Measurements from ENCODE around the gene ABCB11. TPM values are rescaled to one million over a fixed set of nuclear protein-coding genes. Genes with fewer than 3 reads are reported as not detected.

ABCB11 gene
- total and polyA plus RNA-seq, 4 donors = 18.3 to 74.3 (median 38.3) TPM

DNA sequence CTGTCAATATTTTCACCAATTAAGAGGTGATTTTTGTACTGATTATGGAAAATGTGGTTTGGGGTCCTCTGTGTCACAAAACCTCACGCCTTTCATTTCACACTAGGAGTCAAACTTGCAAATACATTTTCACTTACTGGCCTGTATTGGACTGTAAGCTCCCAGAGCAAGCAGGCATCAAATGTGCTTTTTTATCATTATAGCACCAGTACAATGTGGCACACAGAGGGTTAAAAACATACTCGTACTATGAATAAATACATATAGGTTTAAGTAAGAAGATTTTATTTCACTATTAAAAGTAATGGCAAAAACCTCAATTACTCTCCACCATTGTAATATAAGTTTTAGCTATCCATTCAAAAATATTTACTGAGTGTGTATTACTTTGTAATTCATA is 56.7 kb downstream of the ABCB11 start (continued):
- TF ChIP-seq, protein P1, sequence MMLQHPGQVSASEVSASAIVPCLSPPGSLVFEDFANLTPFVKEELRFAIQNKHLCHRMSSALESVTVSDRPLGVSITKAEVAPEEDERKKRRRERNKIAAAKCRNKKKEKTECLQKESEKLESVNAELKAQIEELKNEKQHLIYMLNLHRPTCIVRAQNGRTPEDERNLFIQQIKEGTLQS (IDR thresholded peaks at IDR 0.05) = no peak

DNA sequence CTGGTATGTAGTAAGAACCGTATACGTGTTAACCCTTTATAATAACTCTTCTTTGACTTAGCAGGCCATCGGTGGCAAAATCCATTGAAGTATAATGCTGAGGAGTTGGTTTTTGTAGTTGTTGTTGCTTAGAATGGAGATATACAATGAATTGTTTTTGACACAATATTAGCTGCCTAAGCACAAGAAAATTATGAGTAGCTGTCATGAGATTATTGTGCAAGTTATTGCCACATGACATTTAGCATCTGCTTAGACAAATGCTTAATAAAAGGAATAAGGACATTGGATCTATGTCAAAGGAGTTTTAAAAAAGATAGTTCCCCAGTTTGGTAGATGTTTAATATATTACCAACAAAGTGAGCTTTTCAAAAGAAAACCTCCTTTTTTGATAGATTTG is 59.9 kb downstream of the ABCB11 start:
- H3K27me3 ChIP-seq (ENCODE audit: control insufficient read depth in 4 of 4, insufficient read depth in 4 of 4, low read length in 3 of 4) = no peaks in the 10 kb centered on the region
- no peak overlapping the region for H3K9ac ChIP-seq (ENCODE audit: low read depth in 1 of 2, low read length in 2 of 2)
- no peak overlapping the region for H3K4me3 ChIP-seq (ENCODE audit: low read depth in 1 of 3, low read length in 3 of 3)
- whole genome bisulfite sequencing = 60% methylated on average over 3 of the region's 3 CpGs
- H3K4me1 ChIP-seq (ENCODE audit: control insufficient read depth in 4 of 4, insufficient read depth in 4 of 4, low read length in 3 of 4) = peaks cover 0 to 1% (median 0%) of the 10 kb centered on the region in 4 donors
- H3K36me3 ChIP-seq (ENCODE audit: control insufficient read depth in 4 of 4, insufficient read depth in 3 of 4, low read depth in 1 of 4, low read length in 3 of 4) = peaks cover 2 to 69% (median 36%) of the 10 kb centered on the region in 4 donors
- DNase-seq (ENCODE audit: low spot score) = no peak
- TF ChIP-seq YY1 (IDR thresholded peaks at IDR 0.05) (no peak), TAF1 (conservative IDR thresholded peaks at IDR 0.05) (no peak), RXRA (IDR thresholded peaks at IDR 0.05) (no peak), HNF4A (conservative IDR thresholded peaks at IDR 0.05) (no peak), SP1 (IDR thresholded peaks at IDR 0.05) (no peak), EGR1 (IDR thresholded peaks at IDR 0.05; ENCODE audit: low read depth in 2 of 2) (no peak), GABPA (IDR thresholded peaks at IDR 0.05 in 1 of 2, conservative IDR thresholded peaks at IDR 0.05 in 1 of 2) (no peak), FOXA2 (IDR thresholded peaks at IDR 0.05) (no peak), NR2F2 (IDR thresholded peaks at IDR 0.05) (no peak), RAD21 (IDR thresholded peaks at IDR 0.05) (no peak), JUND (IDR thresholded peaks at IDR 0.05) (no peak), HNF4G (IDR thresholded peaks at IDR 0.05) (no peak), FOXA1 (IDR thresholded peaks at IDR 0.05) (no peak)
- TF ChIP-seq, protein P2, sequence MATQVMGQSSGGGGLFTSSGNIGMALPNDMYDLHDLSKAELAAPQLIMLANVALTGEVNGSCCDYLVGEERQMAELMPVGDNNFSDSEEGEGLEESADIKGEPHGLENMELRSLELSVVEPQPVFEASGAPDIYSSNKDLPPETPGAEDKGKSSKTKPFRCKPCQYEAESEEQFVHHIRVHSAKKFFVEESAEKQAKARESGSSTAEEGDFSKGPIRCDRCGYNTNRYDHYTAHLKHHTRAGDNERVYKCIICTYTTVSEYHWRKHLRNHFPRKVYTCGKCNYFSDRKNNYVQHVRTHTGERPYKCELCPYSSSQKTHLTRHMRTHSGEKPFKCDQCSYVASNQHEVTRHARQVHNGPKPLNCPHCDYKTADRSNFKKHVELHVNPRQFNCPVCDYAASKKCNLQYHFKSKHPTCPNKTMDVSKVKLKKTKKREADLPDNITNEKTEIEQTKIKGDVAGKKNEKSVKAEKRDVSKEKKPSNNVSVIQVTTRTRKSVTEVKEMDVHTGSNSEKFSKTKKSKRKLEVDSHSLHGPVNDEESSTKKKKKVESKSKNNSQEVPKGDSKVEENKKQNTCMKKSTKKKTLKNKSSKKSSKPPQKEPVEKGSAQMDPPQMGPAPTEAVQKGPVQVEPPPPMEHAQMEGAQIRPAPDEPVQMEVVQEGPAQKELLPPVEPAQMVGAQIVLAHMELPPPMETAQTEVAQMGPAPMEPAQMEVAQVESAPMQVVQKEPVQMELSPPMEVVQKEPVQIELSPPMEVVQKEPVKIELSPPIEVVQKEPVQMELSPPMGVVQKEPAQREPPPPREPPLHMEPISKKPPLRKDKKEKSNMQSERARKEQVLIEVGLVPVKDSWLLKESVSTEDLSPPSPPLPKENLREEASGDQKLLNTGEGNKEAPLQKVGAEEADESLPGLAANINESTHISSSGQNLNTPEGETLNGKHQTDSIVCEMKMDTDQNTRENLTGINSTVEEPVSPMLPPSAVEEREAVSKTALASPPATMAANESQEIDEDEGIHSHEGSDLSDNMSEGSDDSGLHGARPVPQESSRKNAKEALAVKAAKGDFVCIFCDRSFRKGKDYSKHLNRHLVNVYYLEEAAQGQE (IDR thresholded peaks at IDR 0.05) = no peak
- TF ChIP-seq, protein P3, sequence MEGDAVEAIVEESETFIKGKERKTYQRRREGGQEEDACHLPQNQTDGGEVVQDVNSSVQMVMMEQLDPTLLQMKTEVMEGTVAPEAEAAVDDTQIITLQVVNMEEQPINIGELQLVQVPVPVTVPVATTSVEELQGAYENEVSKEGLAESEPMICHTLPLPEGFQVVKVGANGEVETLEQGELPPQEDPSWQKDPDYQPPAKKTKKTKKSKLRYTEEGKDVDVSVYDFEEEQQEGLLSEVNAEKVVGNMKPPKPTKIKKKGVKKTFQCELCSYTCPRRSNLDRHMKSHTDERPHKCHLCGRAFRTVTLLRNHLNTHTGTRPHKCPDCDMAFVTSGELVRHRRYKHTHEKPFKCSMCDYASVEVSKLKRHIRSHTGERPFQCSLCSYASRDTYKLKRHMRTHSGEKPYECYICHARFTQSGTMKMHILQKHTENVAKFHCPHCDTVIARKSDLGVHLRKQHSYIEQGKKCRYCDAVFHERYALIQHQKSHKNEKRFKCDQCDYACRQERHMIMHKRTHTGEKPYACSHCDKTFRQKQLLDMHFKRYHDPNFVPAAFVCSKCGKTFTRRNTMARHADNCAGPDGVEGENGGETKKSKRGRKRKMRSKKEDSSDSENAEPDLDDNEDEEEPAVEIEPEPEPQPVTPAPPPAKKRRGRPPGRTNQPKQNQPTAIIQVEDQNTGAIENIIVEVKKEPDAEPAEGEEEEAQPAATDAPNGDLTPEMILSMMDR (IDR thresholded peaks at IDR 0.05; ENCODE audit: low read depth, low read length, missing input control) = no peak
- TF ChIP-seq, protein P1 (IDR thresholded peaks at IDR 0.05) = no peak
- TF ChIP-seq, protein P4, sequence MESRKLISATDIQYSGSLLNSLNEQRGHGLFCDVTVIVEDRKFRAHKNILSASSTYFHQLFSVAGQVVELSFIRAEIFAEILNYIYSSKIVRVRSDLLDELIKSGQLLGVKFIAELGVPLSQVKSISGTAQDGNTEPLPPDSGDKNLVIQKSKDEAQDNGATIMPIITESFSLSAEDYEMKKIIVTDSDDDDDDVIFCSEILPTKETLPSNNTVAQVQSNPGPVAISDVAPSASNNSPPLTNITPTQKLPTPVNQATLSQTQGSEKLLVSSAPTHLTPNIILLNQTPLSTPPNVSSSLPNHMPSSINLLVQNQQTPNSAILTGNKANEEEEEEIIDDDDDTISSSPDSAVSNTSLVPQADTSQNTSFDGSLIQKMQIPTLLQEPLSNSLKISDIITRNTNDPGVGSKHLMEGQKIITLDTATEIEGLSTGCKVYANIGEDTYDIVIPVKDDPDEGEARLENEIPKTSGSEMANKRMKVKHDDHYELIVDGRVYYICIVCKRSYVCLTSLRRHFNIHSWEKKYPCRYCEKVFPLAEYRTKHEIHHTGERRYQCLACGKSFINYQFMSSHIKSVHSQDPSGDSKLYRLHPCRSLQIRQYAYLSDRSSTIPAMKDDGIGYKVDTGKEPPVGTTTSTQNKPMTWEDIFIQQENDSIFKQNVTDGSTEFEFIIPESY (IDR thresholded peaks at IDR 0.05) = no peak
- TF ChIP-seq, protein P5, sequence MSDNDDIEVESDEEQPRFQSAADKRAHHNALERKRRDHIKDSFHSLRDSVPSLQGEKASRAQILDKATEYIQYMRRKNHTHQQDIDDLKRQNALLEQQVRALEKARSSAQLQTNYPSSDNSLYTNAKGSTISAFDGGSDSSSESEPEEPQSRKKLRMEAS (IDR thresholded peaks at IDR 0.05) = no peak
- H3K9me3 ChIP-seq (ENCODE audit: control insufficient read depth in 4 of 4, low read length in 3 of 4) = no peaks in the 10 kb centered on the region
- H3K27ac ChIP-seq (ENCODE audit: low read depth in 1 of 2, low read length in 2 of 2) = no peak overlapping the region
